ENCODE results near the gene ZMYND19. TPM values are rescaled to one million over a fixed set of nuclear protein-coding genes. Genes with fewer than 3 reads are reported as not detected.
"Not testable (repeated sequence)": the region's sequence is repeated elsewhere in the genome, so short reads cannot be mapped to it uniquely, and the experiment has no call there.

Gene ZMYND19
- total and polyA plus RNA-seq, 2 of the 4 experiments (the other 2 are of a cell fraction), result 14.3 to 21.4 TPM

DNA sequence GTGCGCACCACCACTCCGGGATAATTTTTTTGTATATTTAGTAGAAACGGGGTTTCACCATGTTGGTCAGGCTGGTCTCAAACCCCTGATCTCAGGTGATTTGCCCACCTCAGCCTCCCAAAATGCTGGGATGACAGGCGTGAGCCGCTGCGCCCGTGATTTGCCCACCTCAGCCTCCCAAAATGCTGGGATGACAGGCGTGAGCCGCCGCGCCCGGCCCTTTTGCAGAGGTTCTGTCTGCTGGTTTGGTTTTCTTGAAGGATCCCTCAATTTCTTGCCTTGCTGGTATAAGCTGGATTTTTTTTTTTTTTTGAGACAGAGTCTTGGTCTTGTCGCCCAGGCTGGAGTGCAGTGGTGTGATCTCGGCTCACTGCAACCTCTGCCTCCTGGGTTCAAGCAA is 37.1 kb upstream of the ZMYND19 start:
- H3K14ac ChIP-seq (replicated peaks; ENCODE audit: low read depth, low read length); BruUV-seq (replicated peaks); H2BK5ac ChIP-seq (ENCODE audit: low read depth, low read length, poor library complexity, severe bottlenecking); H2AFZ ChIP-seq (replicated peaks; ENCODE audit: low read length, poor library complexity); H4K91ac ChIP-seq (ENCODE audit: insufficient read depth, low read depth, low read length); H4K5ac ChIP-seq (ENCODE audit: low read depth, low read length); H3K4me2 ChIP-seq (ENCODE audit: low read depth, low read length); dilution Hi-C loops (cut with HindIII; ENCODE audit: low sequenced_read_pairs, unreplicated experiment); H3K4me3 ChIP-seq (ENCODE audit: insufficient read depth, low read depth, low read length); H3K18ac ChIP-seq (ENCODE audit: low read depth, low read length); H3K9ac ChIP-seq (ENCODE audit: low read depth, low read length); H3K27me3 ChIP-seq (ENCODE audit: control insufficient read depth, insufficient read depth, low read length); H3K23ac ChIP-seq (ENCODE audit: low read depth, low read length); H3K56ac ChIP-seq (ENCODE audit: extremely low read depth, insufficient read depth, low read length); H4K8ac ChIP-seq (ENCODE audit: low read depth in 2 of 2, low read length in 2 of 2); CTCF ChIA-PET; intact Hi-C loops (cut with micrococcal nuclease); DNase-seq; H3K4ac ChIP-seq (ENCODE audit: low read depth, low read length); in situ Hi-C loops (cut with MboI; ENCODE audit: low sequenced_read_pairs); H2BK20ac ChIP-seq (ENCODE audit: low read depth, low read length); POLR2A ChIA-PET (ENCODE audit: unreplicated experiment); H2AK5ac ChIP-seq (ENCODE audit: low read depth, low read length); H3K9me3 ChIP-seq (ENCODE audit: control insufficient read depth, insufficient read depth, low read length); H3K27ac ChIP-seq (ENCODE audit: insufficient read depth, low read length); H2BK120ac ChIP-seq (ENCODE audit: low read depth, low read length); ATAC-seq (ENCODE audit: low read depth); H2AK9ac ChIP-seq (replicated peaks; ENCODE audit: low read depth, low read length, poor library complexity); H2BK15ac ChIP-seq (ENCODE audit: low read depth, low read length); H3K4me1 ChIP-seq (ENCODE audit: control insufficient read depth, insufficient read depth, low read length); H3K36me3 ChIP-seq (ENCODE audit: control insufficient read depth, insufficient read depth, low read length): not testable (repeated sequence)
- H3K79me1 ChIP-seq (ENCODE audit: low read depth in 1 of 2, low read length in 2 of 2), result peaks cover 15 to 72% of the 10 kb centered on the region in 2 experiments; a peak in 3 of 4 replicates
- 100% methylated on average over 2 of the region's 14 CpGs; no CpG with 5 or more reads in 1 of the 2 experiments for WGBS, 2 experiments (ENCODE audit: extremely low coverage in 2 of 2, insufficient read length in 1 of 2)
- H3K9me1 ChIP-seq (ENCODE audit: insufficient read depth, low read length), result peaks cover 19% of the 10 kb centered on the region
- H4K20me1 ChIP-seq (ENCODE audit: insufficient read depth, low read length), result peaks cover 80% of the 10 kb centered on the region
